ENCODE results near the gene RASGRP4.

GRCh38 chr19:38392707-38393308 lies 33.2 kb downstream of the RASGRP4 start:
- TF ChIP-seq SRF (IDR thresholded peaks at IDR 0.05; ENCODE audit: low read depth), result no peak
- TF ChIP-seq, protein P1, sequence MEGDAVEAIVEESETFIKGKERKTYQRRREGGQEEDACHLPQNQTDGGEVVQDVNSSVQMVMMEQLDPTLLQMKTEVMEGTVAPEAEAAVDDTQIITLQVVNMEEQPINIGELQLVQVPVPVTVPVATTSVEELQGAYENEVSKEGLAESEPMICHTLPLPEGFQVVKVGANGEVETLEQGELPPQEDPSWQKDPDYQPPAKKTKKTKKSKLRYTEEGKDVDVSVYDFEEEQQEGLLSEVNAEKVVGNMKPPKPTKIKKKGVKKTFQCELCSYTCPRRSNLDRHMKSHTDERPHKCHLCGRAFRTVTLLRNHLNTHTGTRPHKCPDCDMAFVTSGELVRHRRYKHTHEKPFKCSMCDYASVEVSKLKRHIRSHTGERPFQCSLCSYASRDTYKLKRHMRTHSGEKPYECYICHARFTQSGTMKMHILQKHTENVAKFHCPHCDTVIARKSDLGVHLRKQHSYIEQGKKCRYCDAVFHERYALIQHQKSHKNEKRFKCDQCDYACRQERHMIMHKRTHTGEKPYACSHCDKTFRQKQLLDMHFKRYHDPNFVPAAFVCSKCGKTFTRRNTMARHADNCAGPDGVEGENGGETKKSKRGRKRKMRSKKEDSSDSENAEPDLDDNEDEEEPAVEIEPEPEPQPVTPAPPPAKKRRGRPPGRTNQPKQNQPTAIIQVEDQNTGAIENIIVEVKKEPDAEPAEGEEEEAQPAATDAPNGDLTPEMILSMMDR (IDR thresholded peaks at IDR 0.05 in 2 of 3, conservative IDR thresholded peaks at IDR 0.05 in 1 of 3; ENCODE audit: borderline replicate concordance in 1 of 3, insufficient read depth in 1 of 3, low read depth in 2 of 3, low read length in 2 of 3), result no peak

Data from HCT116 (cell line).